Stimulated activated CD8-positive, alpha-beta memory T cell treated with anti-CD3 and anti-CD28 coated beads, Interleukin-2, amount 100 ng/mL, for 48 hours (primary cell): ENCODE measurements around the gene FBXO4.
"Not testable (repeated sequence)": the region's sequence is repeated elsewhere in the genome, so short reads cannot be mapped to it uniquely, and the experiment has no call there.

ENCODE experiments used
- DNase-seq, 2 donors: peaks; one replicate each; pipeline ENCODE4 v3.0.0-alpha.2; 2020; ENCODE audit warnings: low read depth in 2 of 2

FBXO4 gene

DNA sequence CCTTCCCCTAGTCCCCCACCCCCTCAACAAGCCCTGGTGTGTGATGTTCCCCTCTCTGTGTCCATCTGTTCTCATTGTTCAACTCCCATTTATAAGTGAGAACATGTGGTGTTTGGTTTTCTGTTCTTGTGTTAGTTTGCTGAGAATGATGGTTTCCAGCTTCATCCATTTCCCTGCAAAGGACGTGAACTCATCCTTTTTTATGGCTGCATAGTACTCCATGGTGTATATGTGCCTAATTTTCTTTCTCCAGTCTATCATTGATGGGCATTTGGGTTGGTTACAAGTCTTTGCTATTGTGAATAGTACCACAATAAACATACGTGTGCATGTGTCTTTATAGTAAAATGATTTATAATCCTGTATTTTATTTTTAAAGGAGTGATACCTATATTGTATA is 57.8 kb downstream of the FBXO4 start:
- not testable (repeated sequence) for DNase-seq

DNA sequence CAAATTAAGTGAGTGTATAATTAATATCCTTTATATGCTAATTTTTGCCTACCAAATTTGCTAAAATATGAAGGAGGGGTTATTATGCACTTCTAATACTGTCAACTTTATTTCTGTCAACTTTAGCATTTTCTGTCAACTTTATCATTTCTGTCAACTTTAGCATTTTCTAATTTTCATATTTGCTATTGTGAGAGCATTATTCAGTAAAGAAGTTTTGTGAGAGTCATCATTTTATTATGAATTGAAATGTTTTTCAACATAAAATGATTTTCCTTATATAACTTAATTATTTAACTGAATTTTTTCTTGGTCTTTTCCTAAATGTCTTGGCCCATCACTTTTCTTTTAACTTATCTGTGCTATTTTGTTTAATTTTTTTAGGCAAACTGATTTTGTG is 58.2 kb downstream of the FBXO4 start:
- no peak for DNase-seq

DNA sequence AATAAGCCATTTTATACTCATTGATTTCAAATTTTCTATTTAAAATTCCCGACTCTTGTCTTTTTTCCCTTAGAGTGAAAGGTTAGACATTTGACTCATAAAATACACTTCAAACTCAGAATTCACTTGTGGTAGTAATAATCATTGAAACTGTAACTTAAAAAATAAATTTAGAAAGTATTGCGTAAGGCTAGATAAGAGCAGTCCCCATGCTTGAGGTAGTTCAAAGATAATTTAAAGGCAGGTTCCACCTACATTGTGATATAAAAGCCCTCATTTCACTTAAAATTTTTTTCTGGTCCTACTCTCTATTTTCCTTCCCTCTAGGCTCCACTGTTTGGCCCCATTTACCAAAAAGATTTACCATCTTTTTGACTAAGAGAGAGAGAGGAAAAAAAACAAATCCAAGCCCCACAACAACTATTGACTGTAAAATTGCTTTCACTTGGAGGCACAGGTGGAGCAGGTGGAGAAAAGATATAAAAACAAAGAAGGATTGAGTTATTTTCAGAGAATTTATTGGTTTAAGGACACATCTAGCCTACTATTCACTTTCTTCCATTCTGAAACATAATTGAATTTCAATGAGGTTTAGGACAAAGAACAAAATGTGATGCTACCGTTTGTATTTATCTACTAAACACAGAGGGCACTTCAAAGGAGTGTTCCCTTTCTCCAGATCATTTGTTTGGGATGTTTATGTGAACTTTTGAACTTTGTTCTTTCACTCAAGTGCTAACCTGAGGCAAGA is 61.0 kb downstream of the FBXO4 start:
- DNase-seq: no peak
